ENCODE results near the gene AGPAT3.
"Not testable (repeated sequence)": the region's sequence is repeated elsewhere in the genome, so short reads cannot be mapped to it uniquely, and the experiment has no call there.

Gene AGPAT3, protein sequence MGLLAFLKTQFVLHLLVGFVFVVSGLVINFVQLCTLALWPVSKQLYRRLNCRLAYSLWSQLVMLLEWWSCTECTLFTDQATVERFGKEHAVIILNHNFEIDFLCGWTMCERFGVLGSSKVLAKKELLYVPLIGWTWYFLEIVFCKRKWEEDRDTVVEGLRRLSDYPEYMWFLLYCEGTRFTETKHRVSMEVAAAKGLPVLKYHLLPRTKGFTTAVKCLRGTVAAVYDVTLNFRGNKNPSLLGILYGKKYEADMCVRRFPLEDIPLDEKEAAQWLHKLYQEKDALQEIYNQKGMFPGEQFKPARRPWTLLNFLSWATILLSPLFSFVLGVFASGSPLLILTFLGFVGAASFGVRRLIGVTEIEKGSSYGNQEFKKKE

DNA sequence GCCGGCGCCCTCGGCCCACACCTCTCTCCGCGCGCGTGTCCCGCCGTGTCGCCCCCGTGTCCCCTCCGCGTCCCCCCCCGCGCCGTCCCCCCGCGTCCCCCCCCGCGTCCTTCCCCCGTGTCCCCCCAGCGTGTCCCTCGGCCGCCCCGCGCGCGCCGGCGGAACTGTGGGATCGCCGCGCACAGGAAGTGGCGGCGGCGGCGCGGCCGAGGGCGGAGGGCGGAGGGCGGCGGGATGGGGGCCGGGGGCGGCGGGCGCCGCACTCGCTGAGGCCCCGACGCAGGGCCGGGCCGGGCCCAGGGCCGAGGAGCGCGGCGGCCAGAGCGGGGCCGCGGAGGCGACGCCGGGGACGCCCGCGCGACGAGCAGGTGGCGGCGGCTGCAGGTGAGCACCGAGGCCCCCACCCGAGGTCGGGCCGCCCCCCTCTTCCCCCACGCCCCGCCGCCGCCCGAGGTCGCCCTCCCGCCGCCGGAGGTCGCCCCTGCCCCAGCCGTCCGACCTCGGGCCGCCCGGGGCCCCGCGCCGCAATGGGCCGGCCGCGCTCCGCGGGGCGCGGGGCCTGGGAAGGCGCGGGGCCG is at the start of gene AGPAT3:
Gene AGPAT3 (plus strand): TSS at position 262 of the 578 bp plus-strand sequence. CDS start 94,459 bp downstream, outside the sequence.
- no peak for DNase-seq

DNA sequence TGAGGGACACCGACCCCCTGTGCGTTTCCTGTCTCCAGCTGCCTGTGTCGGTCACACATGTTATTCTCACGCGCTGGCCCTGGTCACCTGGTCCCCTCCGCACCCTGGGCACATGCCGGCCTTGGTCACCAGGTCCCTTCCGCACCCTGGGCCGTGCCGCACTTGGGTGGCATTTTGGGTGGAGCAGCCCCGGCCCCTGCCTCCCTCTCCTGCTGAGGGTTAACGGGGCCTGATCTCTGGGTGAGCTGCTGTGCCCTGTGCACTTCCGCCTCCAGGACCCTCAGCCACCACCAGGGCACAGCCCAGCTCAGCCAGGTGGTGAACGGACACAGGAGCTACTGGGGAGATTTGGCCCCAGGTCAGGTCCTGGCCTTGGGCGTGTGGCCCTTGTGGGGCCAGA is 49.0 kb upstream of the AGPAT3 start:
- DNase-seq, result no peak

DNA sequence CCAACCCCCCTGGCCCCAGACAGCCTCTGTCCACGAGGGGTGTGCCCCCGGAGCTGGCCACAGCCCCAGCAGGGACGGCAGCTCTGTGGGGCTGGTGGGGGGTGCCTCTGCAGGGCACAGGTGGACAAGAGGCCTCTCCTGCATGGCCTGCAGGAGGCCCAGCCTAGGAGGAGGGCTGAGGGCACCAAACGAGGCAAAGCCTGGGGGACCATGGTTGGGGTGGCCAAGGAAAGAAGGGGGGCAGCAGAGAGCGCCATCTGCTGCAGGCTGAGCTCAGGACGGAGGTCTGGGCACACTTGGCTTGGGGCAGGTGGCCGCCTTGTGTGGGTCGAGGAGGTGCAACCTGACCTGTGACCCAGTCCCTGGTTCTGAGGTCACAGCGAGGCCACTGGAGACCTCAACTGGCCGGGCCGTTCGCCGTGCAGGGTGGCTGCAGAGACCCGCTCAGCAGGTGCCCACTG is 48.4 kb upstream of the AGPAT3 start:
- DNase-seq, result no peak

DNA sequence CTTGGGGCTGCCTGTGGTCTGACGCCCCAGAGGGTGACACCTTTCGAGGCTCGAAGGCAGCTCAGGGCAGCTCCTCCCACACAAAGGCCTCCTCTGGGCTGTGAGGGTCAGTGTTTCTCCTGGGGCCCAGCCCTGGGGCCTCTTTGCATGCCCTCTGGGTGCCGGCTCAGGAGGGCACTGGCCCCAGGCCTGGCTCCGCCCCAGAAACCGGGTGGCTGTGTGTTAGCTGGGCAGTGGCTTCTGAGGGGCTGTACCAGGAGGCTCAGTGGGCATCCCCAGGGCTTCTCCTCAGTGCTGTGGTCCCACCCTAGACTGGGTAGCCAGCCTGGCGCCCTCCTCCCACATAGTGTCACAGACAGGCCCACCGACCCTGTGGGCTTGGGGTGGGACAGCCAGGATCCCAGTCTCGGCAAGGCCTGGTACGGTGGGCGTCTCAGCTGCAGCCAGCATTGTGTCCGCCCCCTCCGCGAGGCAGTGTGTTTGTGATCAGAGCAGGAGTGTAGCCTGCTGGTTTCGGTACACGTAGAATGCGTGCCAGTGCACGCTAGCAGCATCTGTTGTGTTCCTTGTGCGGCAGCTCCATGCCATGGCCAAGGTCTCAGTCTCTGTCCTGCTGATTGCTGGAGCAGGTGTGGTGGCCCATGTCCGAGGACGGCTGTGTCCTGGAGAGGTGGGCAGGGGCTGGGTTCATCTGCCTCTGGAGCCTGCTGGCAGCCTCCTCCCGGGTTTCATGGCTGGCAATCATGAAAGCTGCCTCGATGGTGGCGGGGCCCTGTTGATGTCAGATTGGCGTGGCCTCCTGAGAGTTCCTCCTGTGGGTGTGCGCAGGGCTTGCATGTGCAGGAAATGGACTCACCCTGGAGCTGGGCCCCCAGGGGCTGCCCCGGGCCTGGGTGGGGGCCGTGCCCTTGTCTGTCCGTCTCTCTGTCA is 47.6 kb upstream of the AGPAT3 start:
- DNase-seq, result peak; percentile 64

DNA sequence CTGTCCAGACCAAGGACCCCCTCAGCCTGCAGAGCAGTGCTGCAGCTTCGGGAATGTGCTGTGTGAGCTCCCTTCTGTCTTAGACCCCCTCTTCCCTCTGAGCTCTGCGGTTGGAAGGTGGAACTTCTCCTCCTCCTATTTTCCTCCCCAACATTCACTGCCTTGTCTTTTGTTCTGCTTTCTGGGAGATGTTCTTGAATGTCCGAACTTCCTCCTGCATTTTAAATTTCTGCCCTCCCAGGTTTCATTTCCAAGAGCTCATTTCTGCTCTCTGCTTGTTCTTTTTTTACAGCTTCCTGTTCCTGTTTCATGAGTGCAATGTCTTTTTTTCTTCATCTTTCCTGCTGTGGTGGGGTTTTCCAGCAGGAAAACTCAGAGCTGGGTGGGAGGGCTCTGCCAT is 46.3 kb upstream of the AGPAT3 start:
- DNase-seq, result no peak

DNA sequence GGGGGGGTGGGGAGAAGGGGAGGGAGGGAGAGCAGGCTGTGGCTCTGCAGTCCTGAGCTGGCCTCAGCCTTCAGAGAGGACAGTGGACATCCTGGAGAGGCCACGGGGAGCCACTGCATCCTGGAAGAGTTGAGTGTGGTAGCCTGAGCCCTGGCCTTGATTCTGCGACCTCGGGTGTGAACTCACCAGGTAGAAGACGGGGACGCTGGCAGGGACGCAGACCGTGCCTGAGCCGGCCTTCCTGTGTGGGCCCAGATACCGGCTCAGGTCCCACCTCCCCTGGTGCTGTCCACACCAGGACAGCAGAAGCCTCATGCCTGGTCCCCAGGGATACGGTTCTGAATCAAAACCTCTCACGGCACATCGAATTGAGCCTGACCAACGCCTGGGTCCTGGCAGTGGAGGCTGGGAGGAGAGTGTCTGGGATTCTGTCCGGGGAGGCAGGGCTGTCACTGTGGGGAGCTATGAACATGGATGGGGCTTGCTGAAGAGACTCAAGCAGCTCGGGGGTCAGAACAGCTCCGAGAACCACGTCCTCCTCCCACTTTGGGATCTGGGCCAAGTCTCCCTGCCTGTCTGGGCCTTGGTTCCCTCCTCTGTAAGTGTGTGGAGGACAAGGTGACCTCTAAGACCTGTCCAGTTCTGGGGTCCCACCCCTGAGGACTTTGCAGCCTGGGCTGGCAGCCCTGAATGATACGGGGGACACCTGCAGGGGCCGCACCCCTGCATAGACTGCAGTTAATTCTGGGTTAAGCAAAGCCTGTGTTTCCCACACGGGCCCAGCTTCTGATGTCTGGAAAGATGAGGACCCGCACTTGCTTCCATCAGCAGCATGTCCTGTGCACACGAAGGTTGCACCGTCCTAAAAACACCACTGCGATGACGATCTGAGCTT is 45.3 kb upstream of the AGPAT3 start:
- DNase-seq, result no peak

DNA sequence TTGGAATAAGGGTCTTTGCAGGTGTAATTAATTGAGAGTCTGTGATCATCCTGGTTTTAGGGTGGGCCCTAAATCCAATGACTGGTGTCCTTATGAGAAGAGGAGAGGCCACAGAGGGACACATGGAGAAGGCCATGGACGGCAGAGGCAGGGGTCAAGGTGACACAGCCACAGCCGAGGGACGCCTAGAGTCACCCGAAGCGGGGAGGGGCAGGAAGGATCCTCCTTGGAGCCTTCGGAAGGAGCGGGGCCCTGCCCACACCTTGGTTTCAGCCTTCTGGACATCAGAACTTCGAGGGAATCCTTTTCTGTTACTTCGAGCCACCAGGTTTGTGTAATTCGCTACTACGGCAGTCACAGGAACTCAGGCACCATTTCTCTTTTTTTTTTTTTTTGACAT is 44.6 kb upstream of the AGPAT3 start:
- DNase-seq, result no peak

DNA sequence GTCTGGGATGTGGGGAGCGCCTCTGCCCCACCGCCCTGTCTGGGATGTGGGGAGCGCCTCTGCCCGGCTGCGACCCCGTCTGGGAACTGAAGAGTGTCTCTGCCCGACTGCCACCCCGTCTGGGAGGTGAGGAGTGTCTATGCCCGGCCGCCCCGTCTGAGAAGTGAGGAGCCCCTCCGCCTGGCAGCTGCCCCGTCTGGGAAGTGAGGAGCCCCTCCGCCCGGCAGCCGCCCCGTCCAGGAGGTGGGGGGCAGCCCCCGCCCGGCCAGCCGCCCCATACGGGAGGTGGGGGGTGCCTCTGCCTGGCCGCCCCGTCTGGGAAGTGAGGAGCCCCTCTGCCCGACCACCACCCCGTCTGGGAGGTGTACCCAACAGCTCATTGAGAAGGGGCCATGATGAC is 42.9 kb upstream of the AGPAT3 start:
- DNase-seq, result not testable (repeated sequence)

DNA sequence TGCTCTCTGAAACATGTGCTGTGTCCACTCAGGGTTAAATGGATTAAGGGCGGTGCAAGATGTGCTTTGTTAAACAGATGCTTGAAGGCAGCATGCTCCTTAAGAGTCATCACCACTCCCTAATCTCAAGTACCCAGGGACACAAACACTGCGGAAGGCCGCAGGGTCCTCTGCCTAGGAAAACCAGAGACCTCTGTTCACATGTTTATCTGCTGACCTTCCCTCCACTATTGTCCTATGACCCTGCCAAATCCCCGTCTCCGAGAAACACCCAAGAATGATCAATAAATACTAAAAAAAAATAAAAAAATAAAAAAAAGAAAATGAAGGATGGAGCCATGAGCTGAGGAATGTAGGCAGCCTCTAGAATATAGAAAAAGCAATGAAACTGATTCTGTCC is 42.3 kb upstream of the AGPAT3 start:
- not testable (repeated sequence) for DNase-seq

DNA sequence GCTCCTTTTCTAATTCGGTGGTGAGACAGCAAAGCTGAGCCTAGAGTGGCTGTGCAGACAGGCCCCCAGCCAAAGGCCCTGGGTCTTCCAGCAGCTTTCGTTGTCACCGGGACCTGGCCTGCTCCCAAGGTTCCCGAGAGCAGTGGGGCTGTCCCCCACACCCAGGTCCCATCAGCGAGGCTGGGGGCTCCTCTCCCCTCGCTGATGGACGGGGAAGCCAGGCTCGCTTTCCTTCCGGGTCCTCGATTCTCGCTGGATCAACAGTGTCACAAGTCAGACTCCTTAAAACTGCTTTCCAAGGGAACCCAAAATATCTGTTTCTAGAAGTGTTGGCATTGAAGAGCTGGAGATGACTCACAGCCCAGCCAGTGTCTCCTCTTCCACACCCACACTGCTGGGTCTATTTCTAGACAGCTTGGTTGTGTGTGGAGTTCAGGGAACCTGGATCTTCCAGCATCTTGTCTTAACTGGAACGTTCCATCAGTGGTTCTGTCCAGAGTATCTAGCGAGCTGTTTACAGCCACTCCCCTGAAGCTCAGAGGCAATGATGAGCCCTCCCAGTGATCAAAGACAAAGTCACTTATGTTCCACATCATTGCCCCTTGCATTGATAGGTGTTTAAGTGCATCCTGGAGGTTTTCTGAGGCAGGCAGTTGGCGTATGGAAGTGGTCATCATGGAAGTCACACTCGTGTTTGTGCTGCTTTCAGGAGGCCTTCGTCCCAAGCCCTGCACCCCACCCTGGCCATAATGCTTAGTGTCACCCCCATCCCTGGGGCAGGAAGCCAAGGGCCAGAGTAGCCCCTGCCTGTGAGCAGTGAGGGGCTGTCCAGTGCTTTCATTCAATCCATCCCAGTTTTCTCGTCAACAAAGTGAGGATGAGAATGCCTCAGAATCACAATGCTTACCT is 40.4 kb upstream of the AGPAT3 start:
- no peak for DNase-seq

DNA sequence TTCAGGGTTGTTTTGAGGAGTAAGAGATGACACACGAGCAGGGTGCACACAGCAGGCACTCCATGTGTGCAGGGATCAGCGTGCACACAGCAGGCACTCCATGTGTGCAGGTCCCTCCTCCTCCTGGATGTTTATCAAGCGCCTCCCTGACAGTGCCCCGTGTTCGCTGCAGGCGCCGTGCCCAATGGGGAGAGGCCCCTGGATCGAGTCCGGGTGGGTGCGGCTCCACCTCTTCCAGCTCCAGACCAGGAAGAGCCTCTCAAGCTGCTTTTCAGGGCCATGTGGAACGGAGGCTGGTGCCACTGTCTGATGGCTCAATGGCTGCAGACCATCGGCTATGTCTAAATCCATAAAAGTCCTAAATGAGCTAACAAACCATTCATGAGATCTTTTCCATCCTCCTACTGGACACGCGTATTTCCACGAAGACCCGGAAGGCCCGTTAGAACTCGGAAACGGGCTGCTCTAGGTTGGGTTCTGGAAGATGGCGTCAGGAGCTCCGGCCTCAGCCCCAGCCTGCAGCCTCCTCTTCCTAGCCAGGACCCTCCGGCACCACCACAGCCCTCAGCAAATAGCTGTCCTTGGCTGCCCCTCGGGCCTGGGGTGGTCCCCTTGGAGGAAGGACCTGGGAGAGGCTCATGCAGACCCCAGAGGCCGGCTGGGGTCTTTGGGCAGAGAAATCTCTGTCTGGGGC is 39.6 kb upstream of the AGPAT3 start:
- no peak for DNase-seq

DNA sequence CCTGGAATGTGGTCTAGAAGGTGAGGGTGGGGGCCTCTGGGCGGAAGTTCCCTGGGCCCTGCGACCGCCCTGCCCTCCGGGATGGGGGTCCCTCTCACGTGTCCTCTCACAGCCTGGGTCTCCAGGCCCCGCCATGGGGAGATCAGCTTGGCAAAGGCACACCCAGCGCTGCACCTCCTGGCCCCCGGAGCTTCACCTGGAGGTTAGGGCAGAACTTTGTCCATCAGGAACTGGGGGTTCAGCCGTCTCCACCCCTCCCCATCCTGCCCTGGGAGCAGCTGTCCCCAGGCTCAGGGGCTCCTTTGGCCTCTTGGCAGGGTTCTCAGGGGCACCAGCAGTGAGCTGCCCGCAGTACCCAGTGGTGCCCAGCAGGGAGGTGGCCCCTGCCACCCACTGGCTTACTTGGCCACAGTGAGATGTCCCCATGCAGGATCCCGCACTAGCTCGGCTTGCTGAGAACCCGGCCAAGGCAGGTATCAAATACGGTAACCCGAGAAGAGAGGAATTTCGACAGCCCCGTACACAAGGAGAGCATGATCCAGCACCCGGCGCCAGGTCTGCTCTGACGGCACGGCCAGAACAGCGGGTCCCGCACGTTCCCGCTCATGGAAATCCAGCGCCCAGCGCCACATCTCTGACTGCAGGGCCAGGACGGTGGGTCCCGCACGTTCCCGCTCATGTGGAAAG is 38.9 kb upstream of the AGPAT3 start:
- DNase-seq, result no peak

DNA sequence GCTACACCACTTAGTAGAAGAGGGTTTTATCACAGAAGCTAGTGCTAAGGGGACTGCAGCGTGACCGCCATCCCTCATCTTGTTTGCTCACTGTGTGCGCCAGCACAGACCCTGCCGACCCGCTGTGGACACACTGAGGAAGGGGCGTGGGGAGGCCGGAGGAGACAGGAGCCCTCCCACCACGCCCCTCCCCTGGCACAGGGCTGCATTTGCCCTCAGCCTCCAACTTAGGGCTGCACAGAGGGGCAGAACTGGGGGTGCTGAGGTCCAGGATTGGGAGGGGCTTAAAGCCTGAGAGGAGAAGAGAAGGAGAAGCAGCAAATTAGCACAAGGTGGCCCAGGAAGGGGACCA is 38.4 kb upstream of the AGPAT3 start:
- DNase-seq, result no peak

DNA sequence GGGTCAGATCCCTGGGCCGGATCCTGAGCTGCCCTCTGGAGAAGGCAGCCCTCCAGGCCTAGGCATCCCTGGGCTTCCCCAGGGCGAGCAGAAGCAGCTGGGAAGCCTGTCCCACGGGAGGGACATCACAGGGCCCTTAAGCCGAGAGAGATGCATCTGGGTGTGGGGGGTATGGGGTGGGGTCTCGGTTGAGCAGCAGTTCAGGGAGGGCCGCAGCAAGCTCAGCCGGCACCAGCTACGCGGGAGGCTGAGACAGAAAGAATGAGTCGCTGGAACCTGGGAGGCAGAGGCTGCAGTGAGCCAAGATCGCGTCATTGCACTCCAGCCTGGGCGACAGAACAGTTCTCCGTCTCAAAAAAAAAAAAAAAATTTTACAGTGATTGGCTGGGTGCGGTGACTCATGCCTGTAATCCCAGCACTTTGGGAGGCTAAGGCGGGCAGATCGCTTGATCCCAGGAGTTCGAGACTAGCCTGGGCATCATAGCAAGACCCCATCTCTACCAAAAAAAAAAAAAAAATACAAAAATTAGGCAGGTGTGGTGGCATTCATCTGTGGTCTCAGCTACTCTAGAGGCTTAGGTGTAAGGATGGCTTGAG is 37.9 kb upstream of the AGPAT3 start:
- no peak for DNase-seq

DNA sequence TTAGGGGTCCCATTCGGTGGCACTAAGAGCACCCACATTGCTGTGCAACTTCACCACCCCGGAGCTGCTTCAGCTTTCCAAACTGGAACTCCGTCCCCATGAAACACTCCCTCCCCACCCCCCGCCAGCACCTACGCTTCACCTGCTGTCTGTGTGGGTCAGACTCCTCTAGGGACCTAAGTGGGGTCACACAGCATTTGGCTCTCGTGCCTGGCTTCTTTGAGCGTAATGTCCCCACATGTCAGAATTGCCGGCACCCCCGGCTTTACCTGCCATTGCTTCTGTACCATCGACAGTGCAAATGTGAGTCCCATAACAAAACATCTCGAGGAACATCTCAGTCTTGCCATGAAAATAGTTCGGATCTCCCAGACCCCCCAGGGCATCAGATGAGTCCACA is 35.9 kb upstream of the AGPAT3 start:
- DNase-seq, result no peak

DNA sequence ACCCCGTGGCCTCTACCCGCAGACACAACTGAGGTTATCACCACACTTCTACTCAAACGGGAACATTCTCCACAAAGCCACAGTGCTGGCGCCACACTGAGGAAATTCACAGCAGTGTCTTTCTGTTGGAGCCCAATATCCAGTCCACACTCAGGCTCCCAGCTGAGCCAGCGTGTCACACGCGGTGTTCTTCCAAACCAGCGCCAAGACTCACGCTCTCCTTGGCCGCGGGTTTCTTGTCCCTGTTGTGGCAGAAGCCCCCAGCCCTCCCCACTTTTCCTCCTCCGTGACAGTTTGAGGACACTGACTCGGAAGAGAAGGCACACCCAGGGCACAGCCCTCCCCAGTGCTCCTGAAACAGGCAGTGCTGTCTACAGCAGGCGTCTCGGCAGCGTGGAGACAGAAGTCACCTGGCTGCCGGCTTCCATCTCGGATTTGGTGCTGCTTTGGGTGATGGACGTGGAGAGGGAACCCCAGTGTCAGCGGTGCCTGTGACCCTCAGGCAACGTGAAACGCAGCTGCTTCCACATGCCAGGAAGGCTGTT is 35.4 kb upstream of the AGPAT3 start:
- DNase-seq, result no peak

DNA sequence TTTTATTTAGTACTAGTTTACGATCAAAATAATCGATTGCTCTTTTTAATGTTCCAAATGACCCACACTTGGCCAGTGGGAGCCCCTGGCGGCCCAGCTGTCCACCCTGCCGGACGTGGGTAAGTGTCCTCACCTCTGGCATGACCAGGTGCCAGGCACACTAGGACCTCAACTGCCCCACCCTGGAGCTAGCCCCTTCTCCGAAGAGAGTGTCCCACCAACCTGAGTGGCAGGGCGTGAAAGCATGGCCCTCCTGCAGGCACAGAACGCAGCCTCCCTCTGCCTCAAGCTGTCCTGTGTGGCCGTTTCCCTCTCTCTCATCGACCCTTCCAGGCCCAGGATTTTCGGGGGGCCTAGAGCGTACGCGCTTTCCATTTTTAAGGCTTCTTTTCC is 32.9 kb upstream of the AGPAT3 start:
- DNase-seq, result no peak

DNA sequence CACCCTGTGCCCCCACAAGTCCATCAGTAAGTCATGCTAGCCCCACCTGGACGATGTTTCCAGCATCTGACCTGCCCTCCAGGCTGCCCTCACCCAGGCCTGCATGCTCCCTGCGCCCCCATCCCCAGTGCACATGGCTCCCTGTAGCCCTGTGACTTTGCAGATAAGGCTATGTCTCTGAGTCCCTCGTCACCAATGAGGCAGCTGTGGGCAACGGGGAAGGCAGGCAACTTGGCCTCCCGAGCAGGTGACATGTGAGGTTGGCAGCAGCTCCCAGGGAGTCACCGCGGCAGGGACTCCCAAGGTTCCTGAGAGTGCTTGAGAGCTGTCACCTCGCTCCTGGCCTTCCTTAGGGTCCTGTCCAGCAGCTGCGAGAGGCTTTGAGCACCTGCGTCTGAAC is 32.4 kb upstream of the AGPAT3 start:
- DNase-seq, result no peak

DNA sequence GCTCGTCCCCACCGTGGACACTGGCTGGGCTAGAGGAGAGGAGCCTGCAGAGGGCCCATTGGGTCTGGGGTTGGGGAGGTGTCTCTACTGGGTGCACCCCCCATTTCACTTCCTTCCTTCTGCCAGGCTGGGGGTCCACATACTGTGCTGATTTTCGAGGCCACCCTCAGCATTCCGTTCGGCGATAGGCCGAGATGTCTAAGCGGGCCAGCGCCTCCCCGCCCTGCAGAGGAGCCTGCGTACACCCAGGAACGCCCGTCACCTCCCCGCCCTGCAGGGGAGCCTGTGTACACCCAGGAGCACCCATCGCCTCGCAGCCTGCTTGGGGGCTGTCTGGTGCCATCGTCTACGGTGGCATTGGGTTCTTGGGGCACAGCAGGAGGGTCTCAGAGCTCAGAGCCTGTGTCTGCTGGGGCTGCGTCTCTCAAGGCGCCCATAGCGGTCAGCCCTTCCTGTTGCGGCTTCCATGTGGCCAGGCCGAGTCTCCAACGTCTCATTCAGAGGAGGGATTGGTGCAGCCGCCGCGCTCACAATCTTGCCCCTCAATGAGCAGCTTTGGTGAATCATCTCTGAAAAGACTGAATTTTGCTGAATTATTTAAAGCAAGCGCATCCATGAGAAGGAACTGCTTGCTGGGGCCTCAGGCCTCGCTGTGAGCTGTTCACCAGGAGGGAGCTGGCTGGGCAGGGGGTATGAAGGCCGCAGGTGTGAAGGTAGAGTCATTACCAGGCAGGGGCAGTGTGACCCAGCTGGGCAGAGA is 30.7 kb upstream of the AGPAT3 start:
- no peak for DNase-seq
